Measurements from ENCODE around the gene REC114.

REC114 gene

DNA sequence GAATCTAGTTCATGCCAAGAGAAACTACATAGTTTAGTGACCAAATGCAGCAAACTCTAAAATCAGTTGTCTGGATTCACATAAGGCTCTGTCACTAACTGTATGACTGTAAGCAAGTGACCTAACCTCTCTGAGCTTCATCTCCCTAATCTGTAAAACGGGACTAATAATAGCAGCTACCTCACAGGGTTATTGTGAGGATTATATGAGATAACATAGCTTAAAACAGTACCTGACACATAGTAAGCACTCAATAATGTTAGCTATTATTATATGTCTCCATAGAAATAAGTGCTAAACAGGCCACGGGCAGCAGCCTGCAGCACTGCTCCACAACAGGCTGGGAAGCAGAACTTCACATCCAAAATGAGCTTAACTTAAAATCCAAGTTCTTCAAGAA lies 160.0 kb downstream of the REC114 start:
- peaks cover 50% of the 10 kb centered on the region for H3K4me1 ChIP-seq (ENCODE audit: control insufficient read depth, insufficient read depth, low read length, poor library complexity, severe bottlenecking)
- H3K9me3 ChIP-seq (ENCODE audit: control insufficient read depth, low read length) = no peaks in the 10 kb centered on the region
- no peaks in the 10 kb centered on the region for H3K36me3 ChIP-seq (ENCODE audit: control insufficient read depth, insufficient read depth, low read length)
- H3K27ac ChIP-seq (ENCODE audit: low read depth, low read length, severe bottlenecking) = peak overlapping the region; percentile 71
- H3K4me3 ChIP-seq (ENCODE audit: extremely low read depth, insufficient read depth, low read length, poor library complexity, severe bottlenecking) = no peak overlapping the region
- WGBS, 2 experiments (ENCODE audit: insufficient coverage in 2 of 2) = no CpG with 5 or more reads among the region's 2 CpGs

GRCh38 chr15:73604477-73604876 lies 161.5 kb downstream of the REC114 start:
- no peak overlapping the region for H3K4me3 ChIP-seq (ENCODE audit: extremely low read depth, insufficient read depth, low read length, poor library complexity, severe bottlenecking)

DNA sequence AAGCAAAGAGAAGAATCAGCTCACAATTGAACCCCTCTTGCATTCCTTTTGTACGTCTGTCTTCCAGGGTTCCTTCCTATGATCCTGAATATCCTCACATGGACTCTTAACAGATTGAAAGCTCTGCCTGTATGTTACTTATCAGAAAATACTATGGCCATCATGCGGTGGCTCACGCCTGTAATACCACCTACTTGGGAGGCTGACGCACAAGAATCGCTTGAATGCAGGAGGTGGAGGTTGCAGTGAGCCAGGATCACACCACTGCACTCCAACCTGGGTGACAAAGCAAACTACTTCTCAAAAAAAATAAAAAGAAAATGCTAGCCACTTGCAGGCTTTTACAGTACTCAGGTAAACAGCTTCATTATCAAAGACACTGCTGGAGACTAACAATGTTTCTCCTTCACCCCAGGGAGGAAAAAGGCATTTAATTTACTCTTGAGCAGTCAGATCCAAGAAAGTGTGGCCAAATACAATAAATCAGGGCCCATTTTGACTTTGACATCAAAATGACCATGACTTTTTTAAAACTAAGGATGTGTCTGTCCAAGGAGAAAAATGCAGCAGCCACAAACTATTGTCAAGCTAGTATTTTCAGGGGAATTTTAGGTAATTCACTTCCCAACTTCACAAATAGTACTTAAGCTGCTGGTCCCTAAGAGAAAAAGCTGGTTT lies 162.9 kb downstream of the REC114 start:
- Histone ChIP-seq H3K9me3 (ENCODE audit: control insufficient read depth, low read length) (no peaks in the 10 kb centered on the region), H3K36me3 (ENCODE audit: control insufficient read depth, insufficient read depth, low read length) (no peaks in the 10 kb centered on the region), H3K27ac (ENCODE audit: low read depth, low read length, severe bottlenecking) (no peak overlapping the region), H3K4me3 (ENCODE audit: extremely low read depth, insufficient read depth, low read length, poor library complexity, severe bottlenecking) (no peak overlapping the region), H3K4me1 (ENCODE audit: control insufficient read depth, insufficient read depth, low read length, poor library complexity, severe bottlenecking) (peaks cover 29% of the 10 kb centered on the region)
- WGBS, 2 experiments (ENCODE audit: insufficient coverage in 2 of 2) = 76 to 81% methylated on average over 5 of the region's 5 CpGs

More at GRCh38 chr15:73604477-73604876, 161.5 kb downstream of the REC114 start:
- H3K4me1 ChIP-seq (ENCODE audit: control insufficient read depth, insufficient read depth, low read length, poor library complexity, severe bottlenecking) = peaks cover 41% of the 10 kb centered on the region
- WGBS, 2 experiments (ENCODE audit: insufficient coverage in 2 of 2) = 100% methylated on average over 1 of the region's 1 CpG
- H3K27ac ChIP-seq (ENCODE audit: low read depth, low read length, severe bottlenecking) = no peak overlapping the region
- no peaks in the 10 kb centered on the region for H3K36me3 ChIP-seq (ENCODE audit: control insufficient read depth, insufficient read depth, low read length)
- no peaks in the 10 kb centered on the region for H3K9me3 ChIP-seq (ENCODE audit: control insufficient read depth, low read length)

- WGBS, 2 experiments (ENCODE audit: insufficient coverage in 2 of 2) = 82% methylated on average over 1 of the region's 2 CpGs; no CpG with 5 or more reads in 1 of the 2 experiments
- H3K4me1 ChIP-seq (ENCODE audit: control insufficient read depth, insufficient read depth, low read length, poor library complexity, severe bottlenecking) = peaks cover 14% of the 10 kb centered on the region
- H3K4me3 ChIP-seq (ENCODE audit: extremely low read depth, insufficient read depth, low read length, poor library complexity, severe bottlenecking) = no peak overlapping the region
- H3K9me3 ChIP-seq (ENCODE audit: control insufficient read depth, low read length) = no peaks in the 10 kb centered on the region
- H3K27ac ChIP-seq (ENCODE audit: low read depth, low read length, severe bottlenecking) = no peak overlapping the region
- H3K36me3 ChIP-seq (ENCODE audit: control insufficient read depth, insufficient read depth, low read length) = no peaks in the 10 kb centered on the region
Measured at GRCh38 chr15:73607405-73607804, 164.4 kb downstream of the REC114 start.

- Histone ChIP-seq H3K27ac (ENCODE audit: low read depth, low read length, severe bottlenecking) (no peak overlapping the region), H3K36me3 (ENCODE audit: control insufficient read depth, insufficient read depth, low read length) (no peaks in the 10 kb centered on the region), H3K4me1 (ENCODE audit: control insufficient read depth, insufficient read depth, low read length, poor library complexity, severe bottlenecking) (peaks cover 10% of the 10 kb centered on the region), H3K4me3 (ENCODE audit: extremely low read depth, insufficient read depth, low read length, poor library complexity, severe bottlenecking) (no peak overlapping the region), H3K9me3 (ENCODE audit: control insufficient read depth, low read length) (no peaks in the 10 kb centered on the region)
- WGBS, 2 experiments (ENCODE audit: insufficient coverage in 2 of 2) = 100% methylated on average over 1 of the region's 1 CpG
Measured at GRCh38 chr15:73607843-73608242, 164.9 kb downstream of the REC114 start.

GRCh38 chr15:73608475-73608874 lies 165.5 kb downstream of the REC114 start:
- peaks cover 3% of the 10 kb centered on the region for H3K4me1 ChIP-seq (ENCODE audit: control insufficient read depth, insufficient read depth, low read length, poor library complexity, severe bottlenecking)
- no peak overlapping the region for H3K4me3 ChIP-seq (ENCODE audit: extremely low read depth, insufficient read depth, low read length, poor library complexity, severe bottlenecking)
- H3K27ac ChIP-seq (ENCODE audit: low read depth, low read length, severe bottlenecking) = no peak overlapping the region
- WGBS, 2 experiments (ENCODE audit: insufficient coverage in 2 of 2) = 82 to 100% methylated on average over 1 of the region's 1 CpG
- H3K9me3 ChIP-seq (ENCODE audit: control insufficient read depth, low read length) = no peaks in the 10 kb centered on the region
- H3K36me3 ChIP-seq (ENCODE audit: control insufficient read depth, insufficient read depth, low read length) = no peaks in the 10 kb centered on the region

GRCh38 chr15:73608941-73609340 lies 166.0 kb downstream of the REC114 start:
- Histone ChIP-seq H3K9me3 (ENCODE audit: control insufficient read depth, low read length) (no peaks in the 10 kb centered on the region), H3K27ac (ENCODE audit: low read depth, low read length, severe bottlenecking) (no peak overlapping the region), H3K4me1 (ENCODE audit: control insufficient read depth, insufficient read depth, low read length, poor library complexity, severe bottlenecking) (no peaks in the 10 kb centered on the region), H3K36me3 (ENCODE audit: control insufficient read depth, insufficient read depth, low read length) (no peaks in the 10 kb centered on the region), H3K4me3 (ENCODE audit: extremely low read depth, insufficient read depth, low read length, poor library complexity, severe bottlenecking) (no peak overlapping the region)
- 100% methylated on average over 1 of the region's 2 CpGs for WGBS, 2 experiments (ENCODE audit: insufficient coverage in 2 of 2)

All from mesodermal cell (in vitro differentiated cells).